Stomach (tissue), 9 donors: ENCODE data around the gene KANSL2. TPM values are rescaled to one million over a fixed set of nuclear protein-coding genes. Genes with fewer than 3 reads are reported as not detected.
"Not testable (repeated sequence)": the region's sequence is repeated elsewhere in the genome, so short reads cannot be mapped to it uniquely, and the experiment has no call there.

Experiments used
- DNase-seq, 2 donors: peaks; one replicate each; pipeline versions ENCODE4 v3.0.0 to v3.0.0-alpha.2; 2013 to 2019
- H3K27ac ChIP-seq, 5 donors: fragments of 200-600 bp in 4 of 5; sonication (generic) in 4 of 5; one replicate each; pipeline ENCODE4 v1.5.1; 2013 to 2019; ENCODE audit warnings: mild to moderate bottlenecking in 1 of 5, moderate library complexity in 1 of 5
- H3K27me3 ChIP-seq, 3 donors: fragments of 200-600 bp; sonication (generic); one replicate each; pipeline ENCODE4 v1.5.1; 2017 to 2019; ENCODE audit warnings: mixed run types in 1 of 3
- H3K36me3 ChIP-seq, 4 donors: fragments of 200-600 bp; sonication (generic); 1 replicate in 3 of 4; 2 replicates in 1 of 4; pipeline ENCODE4 v1.5.1; 2016 to 2019
- H3K4me1 ChIP-seq, 4 donors: fragments of 200-600 bp; sonication (generic); one replicate each; pipeline ENCODE4 v1.5.1; 2016 to 2019
- H3K4me3 ChIP-seq, 4 donors: fragments of 200-600 bp; sonication (generic) in 3 of 4; one replicate each; pipeline ENCODE4 v1.5.1; 2016 to 2019; ENCODE audit warnings: mild to moderate bottlenecking in 1 of 4
- H3K9me3 ChIP-seq, 4 donors: fragments of 200-600 bp; sonication (generic); one replicate each; pipeline ENCODE4 v1.5.1; 2016 to 2019
- EP300 ChIP-seq: sonication (generic); formaldehyde crosslinking; IDR thresholded peaks from one replicate; pipeline ENCODE4 v1.6.1; 2017; ENCODE audit warnings: antibody characterized with exemption
- POLR2A ChIP-seq, 4 donors: fragments of 450-650 bp; IDR thresholded peaks; one replicate each; pipeline ENCODE4 v1.6.1; 2016; ENCODE audit warnings: antibody characterized with exemption in 4 of 4, control low read depth in 2 of 4, mild to moderate bottlenecking in 1 of 4, moderate library complexity in 1 of 4
- POLR2AphosphoS5 ChIP-seq, 3 donors: sonication (generic); formaldehyde crosslinking; IDR thresholded peaks; one replicate each; pipeline ENCODE4 v1.6.1; 2016; ENCODE audit warnings: antibody characterized with exemption in 3 of 3
- WGBS, 5 donors: extraction: QIAGEN DNeasy Blood & Tissue Kit in 3 of 5; methylation state at CpG; one replicate each; pipeline versions ENCODE4 v1.1.5 to v1.1.7; 2013 to 2018; 5-methylcytosine and 5-hydroxymethylcytosine counted together
- intact Hi-C: fragments of 100-400 bp; cut with DNase I; formaldehyde crosslinking; loops from one replicate; pipeline ENCODE4 v1.15.1; 2023; ENCODE audit warnings: low total_unique reads
- polyA plus RNA-seq, 3 donors: library from polyadenylated mRNA; stranded (reverse); fragments of 200-250 nt; gene quantifications; one replicate each; pipeline ENCODE4 v1.2.3, GENCODE V29; 2013
- total RNA-seq, 5 donors: library from RNA; depleted of rRNA; stranded (reverse); fragments of >200 nt; gene quantifications; one replicate each; pipeline versions ENCODE4 v1.1.0 to v1.2.3, GENCODE V29; 2014 to 2016
- TF ChIP-seq, protein P1 (sequence below), 7 experiments: fragments of 450-650 bp in 4 of 7; fragments of 200-600 bp in 3 of 7; sonication (generic) in 3 of 7; IDR thresholded peaks; one replicate each; pipeline ENCODE4 v1.5.1; 2016 to 2019; ENCODE audit warnings: antibody characterized with exemption in 7 of 7, control low read depth in 2 of 7, mild to moderate bottlenecking in 1 of 7
- donor health status: healthy with polysubstance abuse.
- donor health status: Bipolar disorder and iron deficiency.
- donor health status: healthy.

KANSL2 gene
- total and polyA plus RNA-seq, 8 donors, result 16.2 to 66.0 (median 29.9) TPM

DNA sequence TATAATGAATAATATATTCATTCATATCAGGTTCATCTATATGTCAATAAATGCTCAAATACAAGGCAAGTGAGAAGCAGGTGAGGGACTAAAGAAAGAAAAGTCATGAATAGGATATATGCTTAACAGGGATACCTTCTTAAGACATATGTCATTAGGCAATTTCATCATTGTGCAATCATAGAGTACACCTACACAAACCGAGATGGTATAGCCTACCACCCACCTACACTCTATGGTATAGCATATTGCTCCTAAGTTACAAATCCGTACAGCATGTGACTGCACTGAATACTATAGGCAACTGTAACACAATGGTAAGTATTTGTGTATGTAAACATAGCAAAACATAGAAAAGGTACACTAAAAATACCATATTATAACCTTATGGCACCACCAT lies 39.0 kb downstream of the KANSL2 start:
- Histone ChIP-seq H3K36me3 (peaks cover 6 to 38% (median 29%) of the 10 kb centered on the region in 4 donors), H3K27ac (no peak overlapping the region), H3K4me1 (no peaks in the 10 kb centered on the region), H3K4me3 (no peak overlapping the region), H3K27me3 (no peaks in the 10 kb centered on the region), H3K9me3 (peaks cover 0 to 12% (median 0%) of the 10 kb centered on the region in 4 donors)
- 95 to 98% (median 97%) methylated on average over 2 of the region's 2 CpGs for WGBS, 5 donors
- TF ChIP-seq, protein P1, sequence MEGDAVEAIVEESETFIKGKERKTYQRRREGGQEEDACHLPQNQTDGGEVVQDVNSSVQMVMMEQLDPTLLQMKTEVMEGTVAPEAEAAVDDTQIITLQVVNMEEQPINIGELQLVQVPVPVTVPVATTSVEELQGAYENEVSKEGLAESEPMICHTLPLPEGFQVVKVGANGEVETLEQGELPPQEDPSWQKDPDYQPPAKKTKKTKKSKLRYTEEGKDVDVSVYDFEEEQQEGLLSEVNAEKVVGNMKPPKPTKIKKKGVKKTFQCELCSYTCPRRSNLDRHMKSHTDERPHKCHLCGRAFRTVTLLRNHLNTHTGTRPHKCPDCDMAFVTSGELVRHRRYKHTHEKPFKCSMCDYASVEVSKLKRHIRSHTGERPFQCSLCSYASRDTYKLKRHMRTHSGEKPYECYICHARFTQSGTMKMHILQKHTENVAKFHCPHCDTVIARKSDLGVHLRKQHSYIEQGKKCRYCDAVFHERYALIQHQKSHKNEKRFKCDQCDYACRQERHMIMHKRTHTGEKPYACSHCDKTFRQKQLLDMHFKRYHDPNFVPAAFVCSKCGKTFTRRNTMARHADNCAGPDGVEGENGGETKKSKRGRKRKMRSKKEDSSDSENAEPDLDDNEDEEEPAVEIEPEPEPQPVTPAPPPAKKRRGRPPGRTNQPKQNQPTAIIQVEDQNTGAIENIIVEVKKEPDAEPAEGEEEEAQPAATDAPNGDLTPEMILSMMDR (IDR thresholded peaks at IDR 0.05), result no peak
- TF ChIP-seq POLR2A (IDR thresholded peaks at IDR 0.05) (no peak), EP300 (no peak), POLR2AphosphoS5 (IDR thresholded peaks at IDR 0.05) (no peak)
- DNase-seq, result no peak
- intact Hi-C loops, result no loop called here

DNA sequence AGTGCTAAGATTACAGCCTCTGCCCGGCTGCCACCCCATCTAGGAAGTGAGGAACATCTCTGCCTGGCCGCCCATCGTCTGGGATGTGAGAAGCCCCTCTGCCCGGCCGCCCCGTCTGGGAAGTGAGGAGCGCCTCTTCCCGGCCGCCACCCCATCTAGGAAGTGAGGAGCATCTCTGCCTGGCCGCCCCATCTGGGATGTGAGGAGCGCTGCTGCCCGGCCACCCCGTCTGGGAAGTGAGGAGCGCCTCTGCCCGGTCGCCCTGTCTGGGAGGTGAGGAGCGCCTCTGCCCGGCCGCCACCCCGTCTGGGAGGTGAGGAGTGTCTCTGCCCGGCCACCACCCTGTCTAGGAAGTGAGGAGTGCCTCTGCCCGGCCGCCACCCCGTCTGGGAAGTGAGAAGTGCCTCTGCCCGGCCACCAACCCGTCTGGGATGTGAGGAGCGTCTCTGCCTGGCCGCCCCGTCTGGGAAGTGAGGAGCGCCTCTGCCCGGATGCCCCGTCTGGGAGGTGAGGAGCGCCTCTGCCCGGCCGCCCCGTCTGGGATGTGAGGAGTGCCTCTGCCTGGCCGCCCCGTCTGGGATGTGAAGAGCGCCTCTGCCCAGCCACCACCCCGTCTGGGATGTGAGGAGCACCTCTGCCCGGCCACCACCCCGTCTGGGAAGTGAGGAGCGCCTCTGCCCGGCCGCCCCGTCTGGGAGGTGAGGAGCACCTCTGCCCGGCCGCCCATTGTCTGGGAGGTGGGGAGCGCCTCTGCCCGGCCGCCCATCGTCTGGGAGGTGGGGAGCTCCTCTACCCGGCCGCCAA lies 40.1 kb downstream of the KANSL2 start:
- Histone ChIP-seq H3K36me3 (peaks cover 6 to 34% (median 26%) of the 10 kb centered on the region in 4 donors), H3K9me3 (peaks cover 0 to 12% (median 0%) of the 10 kb centered on the region in 4 donors)
- H3K4me3 ChIP-seq, H3K27ac ChIP-seq, H3K27me3 ChIP-seq, DNase-seq, intact Hi-C loops, H3K4me1 ChIP-seq: not testable (repeated sequence)
- 94 to 99% (median 96%) methylated on average over 28 to 54 of the region's 54 CpGs for WGBS, 5 donors

DNA sequence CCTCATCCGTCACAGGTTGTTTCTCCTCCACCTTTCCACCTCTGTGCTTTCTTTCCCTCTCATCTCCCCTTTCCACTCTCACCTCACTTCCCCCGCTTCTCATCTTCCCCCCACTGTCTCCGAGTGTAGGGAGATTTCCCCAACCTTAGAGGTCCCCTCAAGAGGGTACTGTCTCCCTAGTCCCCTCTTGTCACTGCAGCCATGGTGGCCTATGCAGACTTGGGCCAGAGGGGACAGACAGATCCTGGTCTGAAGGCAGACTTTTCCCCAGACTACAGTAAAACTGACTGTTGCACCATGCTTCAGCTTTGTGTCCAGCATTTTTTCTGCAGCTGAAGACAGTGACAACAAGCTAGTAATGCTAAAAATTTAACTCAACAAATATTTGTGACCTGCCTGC lies 41.2 kb downstream of the KANSL2 start:
- no peak for DNase-seq
- WGBS, 5 donors, result 89 to 95% (median 92%) methylated on average over 3 of the region's 3 CpGs
- no peak for TF ChIP-seq POLR2AphosphoS5 (IDR thresholded peaks at IDR 0.05)
- no peak for TF ChIP-seq EP300
- TF ChIP-seq, protein P1 (IDR thresholded peaks at IDR 0.05), result no peak
- no peak for TF ChIP-seq POLR2A (IDR thresholded peaks at IDR 0.05)

DNA sequence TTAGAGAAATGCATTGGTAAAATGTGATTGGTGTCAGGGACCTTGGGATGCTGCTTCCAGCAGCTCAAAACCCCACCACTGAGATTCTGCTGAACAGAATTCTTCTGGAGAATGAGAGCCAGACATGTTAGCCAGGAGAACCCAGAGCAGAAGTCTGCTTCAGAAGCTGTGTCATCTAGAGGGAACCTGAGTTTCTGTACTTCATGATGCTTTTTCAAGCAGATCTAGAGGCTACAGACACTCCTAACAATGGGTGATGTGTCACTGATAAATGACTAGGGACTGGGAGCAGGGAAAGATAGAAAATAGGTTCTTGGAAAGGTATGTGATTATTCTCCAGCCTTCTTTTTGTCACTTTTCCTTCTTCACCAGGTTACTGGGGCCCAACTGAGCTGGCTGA lies 41.6 kb downstream of the KANSL2 start:
- Histone ChIP-seq H3K27me3 (no peaks in the 10 kb centered on the region), H3K27ac (no peak overlapping the region), H3K4me1 (no peaks in the 10 kb centered on the region), H3K9me3 (peaks cover 0 to 12% (median 0%) of the 10 kb centered on the region in 4 donors), H3K36me3 (peaks cover 5 to 25% (median 17%) of the 10 kb centered on the region in 4 donors), H3K4me3 (no peak overlapping the region)
- TF ChIP-seq POLR2A (IDR thresholded peaks at IDR 0.05), result no peak
- TF ChIP-seq, protein P1 (IDR thresholded peaks at IDR 0.05), result no peak
- no peak for TF ChIP-seq EP300
- no peak for TF ChIP-seq POLR2AphosphoS5 (IDR thresholded peaks at IDR 0.05)
- no peak for DNase-seq
- intact Hi-C loops, result no loop called here

More for the DNA sequence above, 41.2 kb downstream of the KANSL2 start:
- H3K9me3 ChIP-seq, result peaks cover 0 to 12% (median 0%) of the 10 kb centered on the region in 4 donors
- H3K4me1 ChIP-seq, result no peaks in the 10 kb centered on the region
- H3K27ac ChIP-seq, result no peak overlapping the region
- intact Hi-C loops, result no loop called here
- no peak overlapping the region for H3K4me3 ChIP-seq
- H3K36me3 ChIP-seq, result peaks cover 6 to 29% (median 19%) of the 10 kb centered on the region in 4 donors
- no peaks in the 10 kb centered on the region for H3K27me3 ChIP-seq

DNA sequence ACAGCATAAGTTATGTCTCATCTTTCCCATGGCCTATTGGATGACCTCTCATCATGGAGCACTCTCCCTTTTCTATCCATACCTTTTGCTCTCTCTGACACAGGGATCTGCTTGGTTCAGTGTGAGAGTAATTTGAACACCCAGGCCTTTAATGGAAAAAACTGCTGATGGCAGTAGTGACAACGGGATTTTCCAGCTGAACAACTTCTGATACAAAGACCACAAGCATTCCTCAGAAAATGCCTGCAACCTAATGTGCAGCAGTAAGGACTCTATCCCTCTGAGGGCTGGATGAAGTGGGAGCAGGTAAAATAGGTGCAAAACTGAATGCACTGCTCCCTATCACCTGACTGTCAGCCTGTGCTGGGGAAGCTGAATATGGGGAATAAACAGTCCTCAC lies 51.0 kb downstream of the KANSL2 start:
- 21 to 45% (median 34%) methylated on average over 1 of the region's 1 CpG for WGBS, 5 donors
- H3K9me3 ChIP-seq, result no peaks in the 10 kb centered on the region
- no peak for DNase-seq
- H3K36me3 ChIP-seq, result no peaks in the 10 kb centered on the region
- H3K27ac ChIP-seq, result no peak overlapping the region
- H3K27me3 ChIP-seq, result peaks cover 0 to 16% (median 0%) of the 10 kb centered on the region in 3 donors
- intact Hi-C loops, result no loop called here
- H3K4me3 ChIP-seq, result no peak overlapping the region
- no peaks in the 10 kb centered on the region for H3K4me1 ChIP-seq
- TF ChIP-seq, protein P1 (IDR thresholded peaks at IDR 0.05), result no peak
- TF ChIP-seq POLR2AphosphoS5 (IDR thresholded peaks at IDR 0.05) (no peak), EP300 (no peak), POLR2A (IDR thresholded peaks at IDR 0.05) (no peak)
